Measurements from ENCODE around the gene DRC7. TPM values are rescaled to one million over a fixed set of nuclear protein-coding genes. Genes with fewer than 3 reads are reported as not detected.

The DRC7 gene
- total RNA-seq, 2 experiments from 2014 or later: not detected

DNA sequence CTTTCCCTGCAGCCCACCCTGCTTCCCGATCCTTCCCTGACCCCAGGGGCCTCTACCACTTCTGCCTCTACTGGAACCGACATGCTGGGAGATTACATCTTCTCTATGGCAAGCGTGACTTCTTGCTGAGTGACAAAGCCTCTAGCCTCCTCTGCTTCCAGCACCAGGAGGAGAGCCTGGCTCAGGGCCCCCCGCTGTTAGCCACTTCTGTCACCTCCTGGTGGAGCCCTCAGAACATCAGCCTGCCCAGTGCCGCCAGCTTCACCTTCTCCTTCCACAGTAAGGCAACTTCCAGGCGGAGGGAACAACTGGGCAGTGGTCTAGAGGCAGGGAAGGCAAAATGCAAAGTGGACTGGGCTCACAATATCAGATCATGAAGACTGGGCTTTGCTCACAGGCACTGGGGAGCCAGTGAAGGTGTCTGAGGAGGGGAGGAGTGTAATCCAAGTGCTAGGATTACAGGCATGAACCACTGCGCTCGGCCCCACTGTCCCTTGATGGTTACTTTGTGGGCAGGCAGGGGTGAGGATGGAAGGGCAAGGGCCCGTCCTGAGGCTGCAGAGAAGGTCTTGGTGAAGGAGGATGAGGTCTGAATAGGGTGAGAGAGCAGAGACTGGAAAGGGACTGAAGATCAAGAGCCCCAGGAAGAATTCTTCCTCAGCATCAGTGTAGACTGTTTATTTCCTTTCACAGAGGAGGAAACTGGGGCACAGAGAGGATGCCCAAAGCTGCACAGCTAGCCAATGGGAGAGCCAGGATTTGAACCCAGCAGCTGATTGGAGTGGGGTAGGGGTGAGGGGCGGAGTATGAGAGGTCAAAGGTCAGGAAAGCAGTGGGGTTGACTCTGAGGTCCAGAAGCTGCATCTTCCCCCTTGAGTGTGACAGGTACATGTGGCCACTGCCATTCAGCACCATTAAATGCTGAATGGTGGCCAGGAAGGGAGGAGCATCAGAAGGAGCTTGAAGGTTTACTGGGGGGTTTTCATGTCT, 43.0 kb upstream of the DRC7 start:
- H3K9me3 Mint-ChIP-seq (ENCODE audit: low read depth): no peaks in the 10 kb centered on the region
- DNase-seq (peak; percentile 80), ATAC-seq (peak; percentile 59)
- H3K27me3 Mint-ChIP-seq: no peaks in the 10 kb centered on the region
- H3K27ac Mint-ChIP-seq: peak overlapping the region; percentile 65
- no peaks in the 10 kb centered on the region for H3K36me3 Mint-ChIP-seq
- no peak overlapping the region for H3K4me3 Mint-ChIP-seq
- H3K4me1 Mint-ChIP-seq: peaks cover 51% of the 10 kb centered on the region
- CTCF ChIA-PET: interaction anchor here (1.0 to 11.1 kb wide), 5 partner anchors 16 to 84 kb away, joined by 3 to 559 read pairs (median 4); partner anchors contain the start of gene KATNB1

DNA sequence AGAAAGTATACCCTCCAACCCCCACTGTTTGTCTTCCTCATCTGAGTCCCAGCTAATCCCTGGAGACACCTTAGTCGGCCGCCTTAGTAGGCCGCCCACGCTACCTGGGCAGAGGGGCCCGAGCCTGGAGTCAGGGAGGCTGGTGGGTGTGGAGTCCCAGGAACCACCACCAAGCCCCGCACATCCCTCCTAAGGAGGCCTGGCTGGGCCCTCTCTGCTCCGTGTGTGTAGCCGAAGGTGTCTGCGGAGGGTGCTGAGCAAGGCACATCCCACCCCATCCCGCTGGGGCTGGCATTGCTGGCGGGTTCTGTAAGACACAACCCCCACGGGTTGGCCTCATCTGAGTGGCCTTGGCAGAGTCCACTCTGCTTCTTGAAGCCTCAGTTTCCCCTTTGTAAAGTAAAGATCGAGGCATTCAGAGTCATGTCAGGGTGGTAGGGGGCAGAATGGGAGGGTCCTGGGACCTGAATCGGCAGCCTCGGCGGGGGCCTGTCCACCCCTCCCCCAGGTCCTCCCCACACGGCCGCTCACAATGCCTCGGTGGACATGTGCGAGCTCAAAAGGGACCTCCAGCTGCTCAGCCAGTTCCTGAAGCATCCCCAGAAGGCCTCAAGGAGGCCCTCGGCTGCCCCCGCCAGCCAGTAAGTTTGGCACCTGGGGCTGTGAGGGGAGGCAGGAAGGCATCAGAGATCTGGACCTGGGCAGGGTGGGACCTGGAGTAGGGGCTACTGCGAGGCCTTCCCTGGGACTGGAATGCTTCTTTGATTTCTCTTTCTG, 41.7 kb upstream of the DRC7 start:
- DNase-seq (no peak), ATAC-seq (no peak)
- no peak overlapping the region for H3K27ac Mint-ChIP-seq
- H3K36me3 Mint-ChIP-seq: no peaks in the 10 kb centered on the region
- CTCF ChIA-PET: interaction anchor here (1.0 to 11.1 kb wide), 4 partner anchors 15 to 68 kb away, joined by 3 to 559 read pairs (median 4); no protein-coding TSS in a partner anchor
- H3K9me3 Mint-ChIP-seq (ENCODE audit: low read depth): no peaks in the 10 kb centered on the region
- no peaks in the 10 kb centered on the region for H3K27me3 Mint-ChIP-seq
- H3K4me1 Mint-ChIP-seq: peaks cover 41% of the 10 kb centered on the region
- no peak overlapping the region for H3K4me3 Mint-ChIP-seq

DNA sequence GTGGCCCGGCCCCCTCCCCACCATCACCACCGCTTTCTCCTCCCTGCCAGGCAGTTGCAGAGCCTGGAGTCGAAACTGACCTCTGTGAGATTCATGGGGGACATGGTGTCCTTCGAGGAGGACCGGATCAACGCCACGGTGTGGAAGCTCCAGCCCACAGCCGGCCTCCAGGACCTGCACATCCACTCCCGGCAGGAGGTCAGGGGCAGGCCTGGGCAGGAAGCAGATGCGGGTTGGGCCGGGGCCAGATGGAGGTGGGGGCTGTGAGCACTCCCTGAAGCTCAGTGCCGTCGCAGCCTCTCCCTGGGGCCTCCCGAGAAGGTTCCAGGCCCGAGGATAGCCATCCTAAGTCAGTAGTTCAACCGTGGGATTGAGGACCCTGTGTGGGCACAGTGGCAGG, 40.7 kb upstream of the DRC7 start:
- Mint-ChIP-seq H3K4me1 (peaks cover 36% of the 10 kb centered on the region), H3K36me3 (no peaks in the 10 kb centered on the region), H3K9me3 (ENCODE audit: low read depth) (no peaks in the 10 kb centered on the region), H3K27ac (no peak overlapping the region), H3K27me3 (no peaks in the 10 kb centered on the region), H3K4me3 (no peak overlapping the region)
- DNase-seq (no peak), ATAC-seq (no peak)
- CTCF ChIA-PET: interaction anchor here (1.0 to 11.1 kb wide), 2 partner anchors 66 to 69 kb away, joined by 3 to 559 read pairs; no protein-coding TSS in a partner anchor

DNA sequence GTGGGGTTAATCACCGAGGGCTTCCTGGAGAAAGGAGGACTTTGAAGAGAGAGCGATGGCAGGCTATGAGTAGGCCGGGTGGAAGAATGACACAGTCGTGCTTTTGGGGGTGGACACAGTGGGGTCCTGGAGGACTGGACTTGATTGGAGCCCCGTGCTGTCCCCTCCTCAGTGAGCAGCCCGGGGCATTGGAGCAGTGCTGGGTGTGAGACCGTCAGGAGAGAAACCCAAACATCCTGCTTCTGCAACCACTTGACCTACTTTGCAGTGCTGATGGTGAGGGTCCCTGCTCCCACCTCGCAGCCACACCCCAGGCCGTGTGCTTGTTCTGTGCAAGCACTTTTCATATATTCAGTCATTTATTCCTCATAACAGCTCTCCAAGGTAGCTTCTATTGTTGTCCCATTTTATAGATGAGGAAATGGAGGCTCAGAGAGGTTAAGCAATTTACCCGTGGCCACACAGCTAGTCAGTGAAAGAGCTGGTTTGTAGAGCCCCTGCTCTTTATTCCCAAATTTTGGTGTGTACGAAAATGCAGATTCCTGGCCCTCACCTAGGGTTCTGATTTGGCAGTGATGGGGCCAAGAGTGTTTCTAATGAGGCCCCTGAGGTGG, 38.2 kb upstream of the DRC7 start:
- no peaks in the 10 kb centered on the region for H3K9me3 Mint-ChIP-seq (ENCODE audit: low read depth)
- H3K4me3 Mint-ChIP-seq: no peak overlapping the region
- H3K27ac Mint-ChIP-seq: peak overlapping the region; percentile 44
- CTCF ChIA-PET: interaction anchor here (0.7 to 2.6 kb wide), 4 partner anchors 9 to 80 kb away, joined by 3 to 11 read pairs (median 3); partner anchors contain the start of gene KATNB1
- ATAC-seq: no peak
- H3K4me1 Mint-ChIP-seq: peaks cover 24% of the 10 kb centered on the region
- no peak for DNase-seq
- no peaks in the 10 kb centered on the region for H3K36me3 Mint-ChIP-seq
- no peaks in the 10 kb centered on the region for H3K27me3 Mint-ChIP-seq

DNA sequence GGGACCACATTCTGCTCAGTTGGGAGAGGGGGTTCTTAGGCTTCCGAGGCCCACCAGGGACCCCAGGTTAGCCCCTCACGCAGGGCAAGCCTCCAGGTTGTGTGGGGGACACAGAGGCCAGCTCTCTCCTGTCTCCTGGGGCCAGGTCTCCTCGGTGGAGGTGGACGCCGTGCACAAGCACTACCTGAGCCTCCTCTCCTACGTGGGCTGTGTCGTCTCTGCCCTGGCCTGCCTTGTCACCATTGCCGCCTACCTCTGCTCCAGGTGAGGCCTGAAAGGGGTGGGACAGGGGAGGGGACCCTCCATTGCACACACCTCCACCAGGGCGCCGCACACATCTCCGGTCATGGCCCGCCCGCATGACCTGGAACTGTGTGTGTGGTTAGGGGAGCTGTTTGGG, 37.4 kb upstream of the DRC7 start:
- Mint-ChIP-seq H3K9me3 (ENCODE audit: low read depth) (no peaks in the 10 kb centered on the region), H3K4me3 (no peak overlapping the region), H3K36me3 (no peaks in the 10 kb centered on the region), H3K4me1 (peaks cover 16% of the 10 kb centered on the region), H3K27me3 (no peaks in the 10 kb centered on the region), H3K27ac (no peak overlapping the region)
- DNase-seq: no peak
- CTCF ChIA-PET: interaction anchor here (0.7 to 2.6 kb wide), 4 partner anchors 10 to 81 kb away, joined by 3 to 11 read pairs (median 3); partner anchors contain the start of gene KATNB1
- no peak for ATAC-seq

DNA sequence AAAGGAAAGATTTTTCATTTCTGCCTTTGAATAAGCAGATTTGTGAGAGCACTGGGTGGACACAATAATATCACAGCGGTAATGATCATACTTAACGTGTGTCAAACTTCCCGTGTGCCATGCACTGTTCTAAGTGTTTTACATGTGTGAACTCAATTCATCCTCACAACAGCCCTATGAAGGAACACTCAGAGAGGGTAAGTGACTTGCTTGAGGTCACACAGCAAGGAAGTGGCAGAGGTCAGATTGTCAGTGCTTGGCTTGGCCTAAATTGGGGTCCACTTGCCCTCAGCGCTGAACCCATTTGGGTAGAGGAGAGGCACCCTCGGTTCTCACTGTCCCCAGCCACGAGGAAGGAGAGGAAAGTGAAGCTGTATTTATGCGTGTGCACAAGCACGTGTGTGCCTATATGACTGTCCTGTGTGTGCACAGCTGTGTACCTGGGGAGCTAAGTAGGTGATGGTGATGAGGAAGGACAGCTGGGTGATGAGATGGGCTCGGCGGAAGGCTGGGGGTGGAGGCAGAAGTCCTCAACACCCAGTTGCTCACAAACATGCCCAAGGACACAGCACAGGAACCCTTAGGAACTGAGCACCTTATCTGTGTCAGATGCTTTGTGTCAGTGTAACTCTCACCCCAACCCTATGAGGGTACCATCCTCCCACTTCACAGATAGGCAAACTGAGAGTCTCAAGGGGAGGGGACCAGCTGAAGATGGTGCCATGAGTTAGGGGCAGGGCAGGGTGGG, 36.3 kb upstream of the DRC7 start:
- H3K27ac Mint-ChIP-seq: no peak overlapping the region
- ATAC-seq: no peak
- CTCF ChIA-PET: interaction anchor here (1.1 to 2.6 kb wide), 2 partner anchors 9 to 82 kb away, joined by 3 to 11 read pairs; no protein-coding TSS in a partner anchor
- DNase-seq: no peak
- no peaks in the 10 kb centered on the region for H3K36me3 Mint-ChIP-seq
- no peaks in the 10 kb centered on the region for H3K9me3 Mint-ChIP-seq (ENCODE audit: low read depth)
- no peak overlapping the region for H3K4me3 Mint-ChIP-seq
- no peaks in the 10 kb centered on the region for H3K27me3 Mint-ChIP-seq
- peaks cover 13% of the 10 kb centered on the region for H3K4me1 Mint-ChIP-seq

DNA sequence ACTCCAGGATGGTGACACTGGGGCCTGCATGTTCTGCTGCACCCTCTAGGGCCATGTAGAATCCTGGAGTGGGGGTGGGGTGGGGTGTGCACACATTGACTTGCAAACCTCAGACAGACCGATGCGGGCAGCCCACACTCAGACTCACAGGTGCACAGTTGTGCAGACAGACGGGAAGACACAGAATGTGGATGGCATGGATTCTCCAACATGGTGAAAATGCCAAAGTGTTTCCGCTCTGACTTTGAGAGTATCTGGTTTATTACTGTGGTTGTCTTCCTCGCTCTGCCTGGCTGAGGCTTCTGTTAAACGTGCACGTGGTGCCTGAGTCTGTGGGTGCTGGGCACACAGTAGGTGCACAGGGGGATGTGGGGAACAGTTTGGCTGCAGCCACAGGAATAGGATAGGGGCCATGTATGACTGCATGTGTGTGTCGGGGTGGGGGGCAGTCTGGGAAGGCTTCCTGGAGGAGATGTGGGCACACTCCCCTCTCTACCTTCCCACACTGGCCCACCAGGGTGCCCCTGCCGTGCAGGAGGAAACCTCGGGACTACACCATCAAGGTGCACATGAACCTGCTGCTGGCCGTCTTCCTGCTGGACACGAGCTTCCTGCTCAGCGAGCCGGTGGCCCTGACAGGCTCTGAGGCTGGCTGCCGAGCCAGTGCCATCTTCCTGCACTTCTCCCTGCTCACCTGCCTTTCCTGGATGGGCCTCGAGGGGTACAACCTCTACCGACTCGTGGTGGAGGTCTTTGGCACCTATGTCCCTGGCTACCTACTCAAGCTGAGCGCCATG, 35.5 kb upstream of the DRC7 start:
- DNase-seq (no peak), ATAC-seq (no peak)
- H3K9me3 Mint-ChIP-seq (ENCODE audit: low read depth): no peaks in the 10 kb centered on the region
- no peak overlapping the region for H3K27ac Mint-ChIP-seq
- H3K27me3 Mint-ChIP-seq: no peaks in the 10 kb centered on the region
- CTCF ChIA-PET: interaction anchor here (1.1 kb wide), 1 partner anchor 10 kb away, joined by 3 read pairs; no protein-coding TSS in a partner anchor
- no peaks in the 10 kb centered on the region for H3K36me3 Mint-ChIP-seq
- H3K4me3 Mint-ChIP-seq: no peak overlapping the region
- peaks cover 13% of the 10 kb centered on the region for H3K4me1 Mint-ChIP-seq

DNA sequence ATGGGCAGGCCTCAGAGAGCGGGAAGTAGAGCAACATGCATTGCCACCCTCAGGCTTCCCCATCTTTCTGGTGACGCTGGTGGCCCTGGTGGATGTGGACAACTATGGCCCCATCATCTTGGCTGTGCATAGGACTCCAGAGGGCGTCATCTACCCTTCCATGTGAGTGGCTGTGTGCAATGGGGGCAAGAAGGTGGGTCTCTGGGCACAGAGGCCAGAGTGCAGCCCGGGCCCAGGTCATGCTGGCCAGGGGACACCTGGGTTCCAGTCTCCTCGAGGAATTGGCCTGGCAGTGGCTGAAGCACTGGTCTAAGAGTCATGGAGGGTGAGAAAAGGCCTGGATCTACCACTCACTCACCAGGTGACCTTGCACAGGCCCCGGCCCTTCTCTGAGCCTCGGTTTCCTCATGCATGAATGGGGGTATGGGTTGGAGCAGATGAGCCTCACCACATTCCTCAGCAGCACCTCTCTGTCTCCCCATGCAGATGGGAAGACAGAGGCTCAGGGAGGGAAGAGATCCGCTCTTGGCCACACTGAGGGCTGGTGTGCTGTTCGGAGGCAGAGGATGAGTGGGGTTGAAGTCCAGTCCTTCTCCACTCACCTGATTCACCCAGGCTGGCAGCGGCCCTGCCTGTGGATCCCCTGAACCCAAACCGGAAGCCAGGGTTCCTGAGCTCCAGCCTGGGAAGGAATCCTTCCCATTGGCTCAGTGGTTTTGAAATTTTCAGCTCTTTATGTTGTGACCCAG, 33.7 kb upstream of the DRC7 start:
- CTCF ChIA-PET: interaction anchor here (1.0 to 1.4 kb wide), 2 partner anchors 11 to 85 kb away, joined by 3 to 4 read pairs; no protein-coding TSS in a partner anchor

DNA sequence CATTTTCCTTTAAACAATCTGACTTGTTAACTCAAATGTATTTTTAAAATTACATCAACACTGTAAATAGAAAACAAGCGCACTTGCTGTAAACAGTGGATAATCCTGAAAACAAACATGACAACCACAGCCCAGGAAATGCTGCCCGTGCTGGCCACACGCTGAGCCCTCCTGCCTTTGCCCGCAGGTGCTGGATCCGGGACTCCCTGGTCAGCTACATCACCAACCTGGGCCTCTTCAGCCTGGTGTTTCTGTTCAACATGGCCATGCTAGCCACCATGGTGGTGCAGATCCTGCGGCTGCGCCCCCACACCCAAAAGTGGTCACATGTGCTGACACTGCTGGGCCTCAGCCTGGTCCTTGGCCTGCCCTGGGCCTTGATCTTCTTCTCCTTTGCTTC, 33.1 kb upstream of the DRC7 start:
- DNase-seq: no peak
- CTCF ChIA-PET: interaction anchor here (1.0 to 1.4 kb wide), 2 partner anchors 11 to 86 kb away, joined by 3 to 4 read pairs; no protein-coding TSS in a partner anchor
- H3K4me1 Mint-ChIP-seq: peaks cover 7% of the 10 kb centered on the region
- H3K9me3 Mint-ChIP-seq (ENCODE audit: low read depth): no peaks in the 10 kb centered on the region
- H3K27me3 Mint-ChIP-seq: no peaks in the 10 kb centered on the region
- ATAC-seq: no peak
- no peak overlapping the region for H3K4me3 Mint-ChIP-seq
- H3K27ac Mint-ChIP-seq: no peak overlapping the region
- H3K36me3 Mint-ChIP-seq: no peaks in the 10 kb centered on the region

More for the DNA sequence above, 33.7 kb upstream of the DRC7 start:
- Mint-ChIP-seq H3K36me3 (no peaks in the 10 kb centered on the region), H3K9me3 (ENCODE audit: low read depth) (no peaks in the 10 kb centered on the region), H3K4me3 (no peak overlapping the region), H3K27ac (no peak overlapping the region), H3K4me1 (peaks cover 13% of the 10 kb centered on the region), H3K27me3 (no peaks in the 10 kb centered on the region)
- DNase-seq (no peak), ATAC-seq (no peak)

DNA sequence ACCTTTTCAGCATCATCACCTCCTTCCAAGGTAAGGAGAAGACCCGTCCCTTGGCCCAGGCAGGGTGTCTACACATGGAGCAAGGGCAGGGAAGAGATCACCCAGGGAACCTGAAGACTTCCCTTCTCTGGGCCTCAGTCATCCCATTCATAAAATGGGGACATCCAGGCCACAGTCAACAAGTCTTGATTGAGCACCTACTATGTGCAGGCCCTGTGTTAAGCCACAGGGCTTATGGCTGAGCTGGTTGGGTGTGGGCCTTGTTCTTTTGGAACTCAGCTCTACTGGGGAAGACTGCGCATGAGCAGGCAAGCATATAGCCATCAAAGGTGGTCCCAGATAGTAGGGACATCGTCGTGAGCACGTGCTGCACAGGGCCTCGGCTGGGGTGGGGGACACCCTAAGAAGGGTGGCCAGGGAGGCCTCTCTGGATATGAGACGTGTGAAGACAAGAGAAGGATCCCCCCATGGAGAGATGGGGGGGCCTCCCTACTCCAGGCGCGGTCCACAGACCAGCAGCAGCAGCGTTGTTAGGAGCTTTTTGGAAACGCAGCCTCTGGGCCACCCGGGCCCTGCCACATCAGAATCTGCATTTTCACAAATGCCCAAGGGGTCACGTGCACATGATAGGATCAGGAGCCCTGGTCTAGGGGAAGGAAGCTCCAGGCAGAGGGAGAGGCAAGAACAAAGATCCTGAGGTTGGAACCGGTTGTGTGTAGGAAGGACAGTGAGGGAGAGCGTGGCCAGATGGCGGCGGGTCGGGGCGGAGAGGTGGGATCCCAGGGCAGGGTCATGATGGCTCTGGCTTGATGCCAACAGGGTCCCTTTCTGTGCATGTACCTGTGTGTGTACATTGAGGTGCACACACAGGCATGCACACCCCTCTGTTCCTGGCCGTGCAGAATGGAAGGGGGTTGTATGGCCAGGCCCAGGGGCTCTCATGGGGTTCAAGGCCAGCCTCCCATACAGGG, 32.4 kb upstream of the DRC7 start:
- Mint-ChIP-seq H3K4me1 (peaks cover 5% of the 10 kb centered on the region), H3K9me3 (ENCODE audit: low read depth) (no peaks in the 10 kb centered on the region), H3K4me3 (no peak overlapping the region), H3K27me3 (no peaks in the 10 kb centered on the region), H3K27ac (no peak overlapping the region), H3K36me3 (no peaks in the 10 kb centered on the region)
- DNase-seq (no peak), ATAC-seq (no peak)
- CTCF ChIA-PET: interaction anchor here (1.0 to 1.4 kb wide), 2 partner anchors 12 to 86 kb away, joined by 3 to 4 read pairs; no protein-coding TSS in a partner anchor

Data from activated CD8-positive, alpha-beta memory T cell treated with anti-CD3 and anti-CD28 coated beads, Interleukin-2, amount 10 ng/mL, durations not matched to agents 7 days and 5 days (primary cell).